Measurements from ENCODE around the gene TOP2A. TPM values are rescaled to one million over a fixed set of nuclear protein-coding genes. Genes with fewer than 3 reads are reported as not detected.

The TOP2A gene
- total RNA-seq, 2 donors from 2014 or later: 0.31 to 3.7 TPM

DNA sequence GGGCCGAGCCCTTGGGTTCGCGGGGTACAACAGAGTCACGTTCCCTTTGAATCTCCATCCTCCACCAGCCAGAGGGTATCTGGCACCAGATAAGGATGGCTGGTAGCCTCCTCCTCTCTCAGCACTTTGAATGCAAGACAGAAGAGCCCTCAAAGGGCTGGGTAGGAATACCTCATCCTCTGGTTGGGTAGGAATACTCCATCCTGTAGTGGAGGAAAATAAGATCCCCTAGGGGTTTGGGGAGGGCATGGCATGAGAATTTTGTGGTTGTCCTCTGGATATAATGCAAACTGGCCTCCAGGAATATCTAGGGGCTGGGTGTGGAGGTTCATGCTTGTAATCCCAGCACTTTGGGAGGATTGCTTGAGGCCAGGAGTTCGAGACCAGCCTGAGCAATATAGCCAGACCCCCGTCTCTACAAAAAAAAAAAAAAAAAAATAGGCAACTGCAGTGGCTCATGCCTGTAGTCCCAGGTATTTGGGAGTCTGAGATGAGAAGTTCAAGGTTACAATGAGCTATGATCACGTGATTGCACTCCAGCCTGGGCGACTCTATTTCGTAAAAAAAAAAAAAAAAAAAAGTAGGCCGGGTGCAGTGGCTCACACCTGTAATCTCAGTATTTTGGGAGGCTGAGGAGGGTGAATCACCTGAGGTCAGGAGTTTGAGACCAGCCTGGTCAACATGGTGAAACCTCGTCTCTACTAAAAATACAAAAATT, 28.2 kb upstream of the TOP2A start:
- peaks cover 0 to 58% of the 10 kb centered on the region in 2 donors for H3K4me1 ChIP-seq
- H3K4me3 ChIP-seq: peak overlapping the region; percentile 55 to 70
- no peaks in the 10 kb centered on the region for H3K9me3 ChIP-seq
- no peaks in the 10 kb centered on the region for H3K36me3 ChIP-seq
- H3K27me3 ChIP-seq: no peaks in the 10 kb centered on the region
- H3K27ac ChIP-seq: peak overlapping the region; percentile 89 to 91
- TF ChIP-seq CTCF (IDR thresholded peaks at IDR 0.05): no peak
- DNase-seq (ENCODE audit: low spot score): no peak

DNA sequence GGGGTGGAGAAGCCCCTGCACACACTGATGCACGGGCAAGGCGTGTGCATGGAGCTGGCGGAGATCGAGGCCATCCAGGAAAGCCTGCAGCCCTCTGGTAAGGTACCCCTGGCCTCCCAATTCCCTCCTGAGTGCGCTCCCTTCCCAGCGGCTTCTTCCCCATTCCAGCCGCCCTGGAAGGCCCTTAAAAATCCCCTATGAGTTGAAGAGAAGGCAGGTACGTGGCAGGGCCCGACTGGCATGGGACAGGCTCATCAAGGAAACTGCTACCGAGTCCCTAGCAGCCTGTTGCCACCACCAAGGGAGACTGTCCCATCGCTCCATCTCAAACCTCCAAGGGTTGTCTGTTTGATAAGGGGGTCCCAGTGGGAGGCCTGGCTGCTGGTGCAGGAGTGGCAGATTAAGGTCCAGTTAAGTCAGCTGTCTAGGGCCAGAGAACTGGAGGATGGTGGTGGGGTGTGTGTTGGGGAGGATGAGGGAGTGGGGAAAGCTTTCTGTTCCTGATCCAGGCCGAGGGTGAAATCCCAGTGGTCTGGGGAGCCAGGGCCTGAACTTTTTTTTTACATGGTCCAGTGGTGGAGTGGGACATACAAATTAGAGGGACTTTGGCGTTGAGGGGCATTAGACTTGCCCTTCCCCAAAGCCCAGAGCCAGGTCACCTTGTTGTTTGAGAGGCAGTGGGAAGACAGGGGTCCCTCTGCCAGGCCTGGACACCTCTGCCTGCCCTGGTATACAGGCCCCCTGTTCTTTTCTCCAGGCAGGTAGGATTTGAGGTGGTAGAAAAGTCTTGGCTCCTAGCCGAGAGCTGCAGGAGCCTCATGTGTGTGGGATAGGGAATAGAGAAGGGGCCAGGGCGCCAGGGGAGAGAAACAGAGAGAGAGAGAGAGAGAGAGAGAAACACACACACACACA, 26.5 kb upstream of the TOP2A start:
- Histone ChIP-seq H3K36me3 (no peaks in the 10 kb centered on the region), H3K4me3 (peak overlapping the region; percentile 55 to 70), H3K4me1 (peaks cover 0 to 41% of the 10 kb centered on the region in 2 donors), H3K27ac (peak overlapping the region; percentile 89 to 91), H3K27me3 (no peaks in the 10 kb centered on the region), H3K9me3 (no peaks in the 10 kb centered on the region)
- TF ChIP-seq CTCF (IDR thresholded peaks at IDR 0.05): no peak
- DNase-seq (ENCODE audit: low spot score): no peak

- no peaks in the 10 kb centered on the region for H3K36me3 ChIP-seq
- H3K4me1 ChIP-seq: peaks cover 0 to 33% of the 10 kb centered on the region in 2 donors
- H3K27me3 ChIP-seq: no peaks in the 10 kb centered on the region
- peak; percentile 39 to 50 for TF ChIP-seq CTCF (IDR thresholded peaks at IDR 0.05)
- peak; percentile 81 for DNase-seq (ENCODE audit: low spot score)
- peak within 1 kb of the TSS; percentile 55 to 70 for H3K4me3 ChIP-seq
- peak within 1 kb of the TSS; percentile 89 to 91 for H3K27ac ChIP-seq
- H3K9me3 ChIP-seq: no peaks in the 10 kb centered on the region
Observed at GRCh38 chr17:40443196-40443987, 25.7 kb upstream of the TOP2A start, which contains the start of gene IGFBP4. Gene IGFBP4, plus strand, starts transcription at chr17:40443450. Its CDS starts 286 bp downstream, at chr17:40443736.

GRCh38 chr17:40442392-40443195, 24.9 kb upstream of the TOP2A start:
- no peaks in the 10 kb centered on the region for H3K36me3 ChIP-seq
- H3K27me3 ChIP-seq: no peaks in the 10 kb centered on the region
- peak overlapping the region; percentile 89 to 91 for H3K27ac ChIP-seq
- H3K9me3 ChIP-seq: no peaks in the 10 kb centered on the region
- peaks cover 0 to 26% of the 10 kb centered on the region in 2 donors for H3K4me1 ChIP-seq
- peak overlapping the region; percentile 55 to 70 for H3K4me3 ChIP-seq
- TF ChIP-seq CTCF (IDR thresholded peaks at IDR 0.05): no peak
- DNase-seq (ENCODE audit: low spot score): no peak

DNA sequence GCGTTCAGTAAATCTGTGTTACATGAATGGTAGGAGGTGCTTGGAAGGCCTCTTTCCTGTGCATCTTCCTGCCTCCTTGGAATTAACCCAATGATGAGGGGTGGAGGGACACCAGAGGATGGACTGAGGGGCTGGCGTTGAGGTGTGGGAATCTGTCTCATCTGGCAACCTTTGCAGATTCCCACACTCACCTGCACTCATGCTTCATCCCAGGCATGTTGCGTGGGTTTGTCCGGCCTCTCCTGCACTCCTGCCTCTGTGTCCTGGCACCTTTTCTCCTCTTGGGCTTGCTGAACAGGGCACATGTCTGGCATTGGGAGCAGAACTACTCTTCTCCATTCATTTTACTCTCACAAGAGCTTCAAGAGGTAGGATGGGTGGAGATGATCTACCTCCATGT, 22.5 kb upstream of the TOP2A start:
- DNase-seq (ENCODE audit: low spot score): no peak
- Histone ChIP-seq H3K36me3 (no peaks in the 10 kb centered on the region), H3K4me1 (peaks cover 0 to 25% of the 10 kb centered on the region in 2 donors), H3K27me3 (no peaks in the 10 kb centered on the region), H3K4me3 (no peak overlapping the region), H3K9me3 (no peaks in the 10 kb centered on the region), H3K27ac (no peak overlapping the region)
- no peak for TF ChIP-seq CTCF (IDR thresholded peaks at IDR 0.05)

Data from right atrium auricular region (tissue), 2 donors.